Neural progenitor cell (in vitro differentiated cells): ENCODE measurements around the gene KLHL29. TPM values are rescaled to one million over a fixed set of nuclear protein-coding genes. Genes with fewer than 3 reads are reported as not detected.

Experiments
- DNase-seq: peaks from one replicate; pipeline ENCODE4 v3.0.0-alpha.2; 2016; ENCODE audit warnings: low spot score
- H2AFZ ChIP-seq: fragments of 200-600 bp; sonication (generic); replicated peaks from 2 replicates; pipeline ENCODE4 v1.6.1; 2016; ENCODE audit warnings: antibody characterized with exemption
- H3F3A ChIP-seq: fragments of 200-600 bp; sonication (generic); 2 replicates; pipeline ENCODE4 v1.6.1; 2016; ENCODE audit warnings: antibody characterized with exemption, low read depth
- H3K27ac ChIP-seq: fragments of 200-600 bp; sonication (generic); 2 replicates; pipeline ENCODE4 v1.5.1; 2016; ENCODE audit warnings: mild to moderate bottlenecking
- H3K27me3 ChIP-seq: fragments of 200-600 bp; sonication (generic); 2 replicates; pipeline ENCODE4 v1.6.1; 2016; ENCODE audit warnings: mild to moderate bottlenecking, moderate library complexity
- H3K36me3 ChIP-seq: fragments of 200-600 bp; sonication (generic); 2 replicates; pipeline ENCODE4 v1.5.1; 2016
- H3K4me1 ChIP-seq: fragments of 200-600 bp; sonication (generic); 2 replicates; pipeline ENCODE4 v1.6.1; 2016; ENCODE audit warnings: mixed run types
- H3K4me2 ChIP-seq: fragments of 200-600 bp; sonication (generic); 2 replicates; pipeline ENCODE4 v1.6.1; 2016
- H3K4me3 ChIP-seq: fragments of 200-600 bp; sonication (generic); 2 replicates; pipeline ENCODE4 v1.5.1; 2016
- H3K79me2 ChIP-seq: fragments of 200-600 bp; sonication (generic); 2 replicates; pipeline ENCODE4 v1.6.1; 2016; ENCODE audit warnings: low read depth
- H3K9ac ChIP-seq: fragments of 200-600 bp; sonication (generic); 2 replicates; pipeline ENCODE4 v1.6.1; 2016
- H3K9me3 ChIP-seq: fragments of 200-600 bp; sonication (generic); 2 replicates; pipeline ENCODE4 v1.5.1; 2016; ENCODE audit warnings: low read depth
- H4K20me1 ChIP-seq: fragments of 200-600 bp; sonication (generic); 2 replicates; pipeline ENCODE4 v1.6.1; 2016; ENCODE audit warnings: low read depth
- H3K27ac Mint-ChIP-seq: 3 replicates; pipeline ENCODE4 v1.8.0; 2021; ENCODE audit warnings: mixed read lengths
- H3K27me3 Mint-ChIP-seq: 2 replicates; pipeline ENCODE4 v1.8.0; 2022; ENCODE audit warnings: low read depth, mild to moderate bottlenecking, inconsistent platforms, moderate library complexity, mixed read lengths; ENCODE audit not compliant: insufficient read depth
- H3K36me3 Mint-ChIP-seq: 3 replicates; pipeline ENCODE4 v1.8.0; 2021; ENCODE audit warnings: mixed read lengths
- H3K4me1 Mint-ChIP-seq: 3 replicates; pipeline ENCODE4 v1.8.0; 2021; ENCODE audit warnings: mixed read lengths
- H3K4me3 Mint-ChIP-seq: 3 replicates; pipeline ENCODE4 v1.8.0; 2021; ENCODE audit warnings: mild to moderate bottlenecking, moderate library complexity, mixed read lengths
- H3K9me3 Mint-ChIP-seq: 3 replicates; pipeline ENCODE4 v1.8.0; 2020; ENCODE audit warnings: mixed read lengths
- EZH2 ChIP-seq: fragments of 200-600 bp; sonication (generic); IDR thresholded peaks from 2 replicates; pipeline ENCODE4 v1.6.1; 2017; ENCODE audit warnings: antibody characterized with exemption, mild to moderate bottlenecking, moderate library complexity
- EZH2phosphoT487 ChIP-seq: fragments of 200-600 bp; sonication (generic); IDR thresholded peaks from 2 replicates; pipeline ENCODE4 v1.6.1; 2017; ENCODE audit warnings: antibody characterized with exemption
- total RNA-seq: library from RNA; depleted of rRNA; stranded (reverse); fragments of >200 nt; gene quantifications from 2 replicates; pipeline ENCODE4 v1.2.3, GENCODE V29; 2015; ENCODE audit warnings: low replicate concordance
- TF ChIP-seq, protein P1 (sequence below): fragments of 200-600 bp; sonication (generic); IDR thresholded peaks from 2 replicates; pipeline ENCODE4 v1.5.1; 2017; ENCODE audit warnings: antibody characterized with exemption, mild to moderate bottlenecking

The KLHL29 gene
- total RNA-seq, 1 donor from 2014 or later, result 1.6 TPM

- Histone ChIP-seq H3F3A (no peaks in the 10 kb centered on the region), H3K4me3 (no peak overlapping the region), H3K4me1 (no peaks in the 10 kb centered on the region), H3K27me3 (peaks cover 8% of the 10 kb centered on the region), H2AFZ (no peak overlapping the region), H3K27ac (no peak overlapping the region), H3K9ac (no peak overlapping the region), H3K36me3 (no peaks in the 10 kb centered on the region), H3K9me3 (no peaks in the 10 kb centered on the region), H3K4me2 (no peak overlapping the region), H4K20me1 (no peaks in the 10 kb centered on the region), H3K79me2 (no peaks in the 10 kb centered on the region)
- Mint-ChIP-seq H3K4me1 (peaks cover 24% of the 10 kb centered on the region), H3K9me3 (no peaks in the 10 kb centered on the region), H3K36me3 (no peaks in the 10 kb centered on the region), H3K27ac (no peak overlapping the region), H3K4me3 (no peak overlapping the region), H3K27me3 (peaks cover 2% of the 10 kb centered on the region)
- TF ChIP-seq EZH2phosphoT487 (no peak), EZH2 (no peak)
- TF ChIP-seq, protein P1, sequence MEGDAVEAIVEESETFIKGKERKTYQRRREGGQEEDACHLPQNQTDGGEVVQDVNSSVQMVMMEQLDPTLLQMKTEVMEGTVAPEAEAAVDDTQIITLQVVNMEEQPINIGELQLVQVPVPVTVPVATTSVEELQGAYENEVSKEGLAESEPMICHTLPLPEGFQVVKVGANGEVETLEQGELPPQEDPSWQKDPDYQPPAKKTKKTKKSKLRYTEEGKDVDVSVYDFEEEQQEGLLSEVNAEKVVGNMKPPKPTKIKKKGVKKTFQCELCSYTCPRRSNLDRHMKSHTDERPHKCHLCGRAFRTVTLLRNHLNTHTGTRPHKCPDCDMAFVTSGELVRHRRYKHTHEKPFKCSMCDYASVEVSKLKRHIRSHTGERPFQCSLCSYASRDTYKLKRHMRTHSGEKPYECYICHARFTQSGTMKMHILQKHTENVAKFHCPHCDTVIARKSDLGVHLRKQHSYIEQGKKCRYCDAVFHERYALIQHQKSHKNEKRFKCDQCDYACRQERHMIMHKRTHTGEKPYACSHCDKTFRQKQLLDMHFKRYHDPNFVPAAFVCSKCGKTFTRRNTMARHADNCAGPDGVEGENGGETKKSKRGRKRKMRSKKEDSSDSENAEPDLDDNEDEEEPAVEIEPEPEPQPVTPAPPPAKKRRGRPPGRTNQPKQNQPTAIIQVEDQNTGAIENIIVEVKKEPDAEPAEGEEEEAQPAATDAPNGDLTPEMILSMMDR, result no peak
- DNase-seq, result no peak
These were observed 35.5 kb upstream of the KLHL29 start for GRCh38 chr2:23349508-23349907.

GRCh38 chr2:23350041-23350791 is 34.8 kb upstream of the KLHL29 start:
- Histone ChIP-seq H3K4me2 (no peak overlapping the region), H3K4me3 (no peak overlapping the region), H3K27me3 (peaks cover 8% of the 10 kb centered on the region), H4K20me1 (no peaks in the 10 kb centered on the region), H3K27ac (no peak overlapping the region), H3K36me3 (no peaks in the 10 kb centered on the region), H3K4me1 (no peaks in the 10 kb centered on the region), H3F3A (no peaks in the 10 kb centered on the region), H2AFZ (no peak overlapping the region), H3K9ac (no peak overlapping the region), H3K79me2 (no peaks in the 10 kb centered on the region), H3K9me3 (no peaks in the 10 kb centered on the region)
- H3K4me3 Mint-ChIP-seq, result no peak overlapping the region
- no peak for TF ChIP-seq EZH2
- H3K4me1 Mint-ChIP-seq, result peaks cover 24% of the 10 kb centered on the region
- H3K9me3 Mint-ChIP-seq, result no peaks in the 10 kb centered on the region
- peaks cover 2% of the 10 kb centered on the region for H3K27me3 Mint-ChIP-seq
- H3K36me3 Mint-ChIP-seq, result no peaks in the 10 kb centered on the region
- no peak for DNase-seq
- no peak overlapping the region for H3K27ac Mint-ChIP-seq

DNA sequence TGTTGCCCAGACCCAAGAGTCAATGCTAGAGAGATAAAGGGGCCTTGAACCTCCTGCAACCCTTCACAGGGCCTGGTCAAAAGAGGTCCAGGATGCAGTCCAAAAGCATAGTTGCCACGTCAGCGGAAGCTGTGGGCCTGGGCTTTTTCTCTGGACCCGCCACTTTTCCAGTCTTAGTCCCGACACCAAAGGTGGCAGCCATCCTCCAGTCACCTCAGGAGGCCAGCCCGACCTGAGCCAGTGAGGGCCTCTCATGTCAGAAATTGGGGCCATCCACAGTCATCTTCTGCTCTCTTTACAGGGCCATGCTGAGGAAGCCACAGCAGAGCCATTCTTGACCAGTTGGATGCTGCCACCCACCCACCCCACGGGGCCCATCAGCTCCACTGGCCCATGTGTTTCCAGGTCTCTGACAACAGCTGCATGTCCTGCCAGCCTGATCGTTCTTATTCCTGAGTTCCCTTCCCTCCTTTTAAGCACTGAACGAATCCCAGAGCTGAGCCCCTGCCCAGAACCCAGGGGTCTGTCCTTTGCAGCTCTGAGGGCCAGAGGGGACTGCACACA is 34.1 kb upstream of the KLHL29 start:
- Histone ChIP-seq H2AFZ (peak overlapping the region; percentile 93), H3F3A (no peaks in the 10 kb centered on the region), H3K27me3 (peaks cover 8% of the 10 kb centered on the region), H3K27ac (no peak overlapping the region), H3K4me2 (no peak overlapping the region), H3K9me3 (no peaks in the 10 kb centered on the region), H4K20me1 (no peaks in the 10 kb centered on the region), H3K4me3 (no peak overlapping the region), H3K79me2 (no peaks in the 10 kb centered on the region), H3K9ac (no peak overlapping the region), H3K4me1 (no peaks in the 10 kb centered on the region), H3K36me3 (no peaks in the 10 kb centered on the region)
- Mint-ChIP-seq H3K4me1 (peaks cover 24% of the 10 kb centered on the region), H3K9me3 (no peaks in the 10 kb centered on the region), H3K36me3 (no peaks in the 10 kb centered on the region), H3K27ac (no peak overlapping the region), H3K4me3 (no peak overlapping the region), H3K27me3 (peaks cover 3% of the 10 kb centered on the region)
- TF ChIP-seq EZH2 (no peak), EZH2phosphoT487 (no peak)
- TF ChIP-seq, protein P1, result no peak
- DNase-seq, result no peak
